AG04450 (cell line): ENCODE measurements around the gene MED23. TPM values are rescaled to one million over a fixed set of nuclear protein-coding genes. Genes with fewer than 3 reads are reported as not detected.
"Not testable (repeated sequence)": the region's sequence is repeated elsewhere in the genome, so short reads cannot be mapped to it uniquely, and the experiment has no call there.

ENCODE experiments used
- CTCF ChIA-PET: fragments of 300-600, 350-600 bp; formaldehyde crosslinking; extraction: SDS; loops from one replicate; lab custom pipeline; 2022; ENCODE audit warnings: antibody characterized with exemption, inconsistent platforms; lab: Charles Lee
- POLR2A ChIA-PET: fragments of 350-600 bp; formaldehyde crosslinking; extraction: SDS; loops from one replicate; lab custom pipeline; 2021; ENCODE audit warnings: antibody characterized with exemption, inconsistent platforms; lab: Yijun Ruan, JAX
- DNase-seq: peaks from one replicate; pipeline ENCODE4 v3.0.0-alpha.2; 2011; ENCODE audit warnings: low read depth, low spot score
- H3K27ac ChIP-seq: one replicate; pipeline ENCODE4 v1.5.1; 2012; ENCODE audit warnings: low read depth, low read length, control low read depth
- H3K27me3 ChIP-seq: one replicate; pipeline ENCODE4 v1.6.0; 2012; ENCODE audit warnings: low read length; ENCODE audit not compliant: control insufficient read depth, insufficient read depth
- H3K4me3 ChIP-seq: 2 replicates; pipeline ENCODE4 v1.5.1; 2011; ENCODE audit warnings: mild to moderate bottlenecking, low read depth, low read length, control low read depth
- H3K9me3 ChIP-seq: 2 replicates; pipeline ENCODE4 v1.5.1; 2012; ENCODE audit warnings: low read length; ENCODE audit not compliant: control insufficient read depth, insufficient read depth
- polyA plus RNA-seq: library from polyadenylated mRNA; depleted of rRNA; stranded (reverse); fragments of >200 nt; gene quantifications from 2 replicates; pipeline ENCODE4 v1.2.3, GENCODE V29; 2011
- TF ChIP-seq, protein P1 (sequence below): IDR thresholded peaks from 2 replicates; pipeline ENCODE4 v1.5.1; 2011; ENCODE audit warnings: low read depth, low read length, control low read depth, inconsistent platforms

The MED23 gene
- polyA plus RNA-seq, 1 experiment, result 40.1 TPM

DNA sequence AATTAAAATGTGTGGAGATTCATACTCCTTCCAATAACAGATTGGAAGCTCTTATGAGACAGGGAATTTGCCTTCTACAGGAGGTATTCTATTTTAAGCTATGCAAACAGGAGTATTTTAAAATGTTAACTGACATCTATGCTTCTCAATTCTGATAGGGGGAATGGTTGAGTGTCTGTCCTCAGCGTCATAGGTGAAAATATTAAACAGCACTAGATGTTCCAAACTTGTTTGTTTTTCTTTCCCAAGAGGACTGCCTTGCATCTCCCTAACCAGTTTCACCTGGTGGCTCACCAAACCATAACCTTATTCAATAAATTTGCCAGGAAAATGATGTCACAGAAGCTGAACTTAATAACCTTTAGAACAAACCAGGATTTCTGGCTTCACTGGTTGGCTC, 79.6 kb downstream of the MED23 start:
- CTCF ChIA-PET, result interaction anchor here (0.7 kb wide), 1 partner anchor 14 kb away, joined by 5 read pairs; no protein-coding TSS in a partner anchor
- Histone ChIP-seq H3K27me3 (peaks cover 5% of the 10 kb centered on the region), H3K9me3 (no peaks in the 10 kb centered on the region), H3K4me3 (no peak overlapping the region), H3K27ac (no peak overlapping the region)
- POLR2A ChIA-PET, result no interaction called here
- DNase-seq, result no peak
- TF ChIP-seq, protein P1, sequence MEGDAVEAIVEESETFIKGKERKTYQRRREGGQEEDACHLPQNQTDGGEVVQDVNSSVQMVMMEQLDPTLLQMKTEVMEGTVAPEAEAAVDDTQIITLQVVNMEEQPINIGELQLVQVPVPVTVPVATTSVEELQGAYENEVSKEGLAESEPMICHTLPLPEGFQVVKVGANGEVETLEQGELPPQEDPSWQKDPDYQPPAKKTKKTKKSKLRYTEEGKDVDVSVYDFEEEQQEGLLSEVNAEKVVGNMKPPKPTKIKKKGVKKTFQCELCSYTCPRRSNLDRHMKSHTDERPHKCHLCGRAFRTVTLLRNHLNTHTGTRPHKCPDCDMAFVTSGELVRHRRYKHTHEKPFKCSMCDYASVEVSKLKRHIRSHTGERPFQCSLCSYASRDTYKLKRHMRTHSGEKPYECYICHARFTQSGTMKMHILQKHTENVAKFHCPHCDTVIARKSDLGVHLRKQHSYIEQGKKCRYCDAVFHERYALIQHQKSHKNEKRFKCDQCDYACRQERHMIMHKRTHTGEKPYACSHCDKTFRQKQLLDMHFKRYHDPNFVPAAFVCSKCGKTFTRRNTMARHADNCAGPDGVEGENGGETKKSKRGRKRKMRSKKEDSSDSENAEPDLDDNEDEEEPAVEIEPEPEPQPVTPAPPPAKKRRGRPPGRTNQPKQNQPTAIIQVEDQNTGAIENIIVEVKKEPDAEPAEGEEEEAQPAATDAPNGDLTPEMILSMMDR, result no peak

DNA sequence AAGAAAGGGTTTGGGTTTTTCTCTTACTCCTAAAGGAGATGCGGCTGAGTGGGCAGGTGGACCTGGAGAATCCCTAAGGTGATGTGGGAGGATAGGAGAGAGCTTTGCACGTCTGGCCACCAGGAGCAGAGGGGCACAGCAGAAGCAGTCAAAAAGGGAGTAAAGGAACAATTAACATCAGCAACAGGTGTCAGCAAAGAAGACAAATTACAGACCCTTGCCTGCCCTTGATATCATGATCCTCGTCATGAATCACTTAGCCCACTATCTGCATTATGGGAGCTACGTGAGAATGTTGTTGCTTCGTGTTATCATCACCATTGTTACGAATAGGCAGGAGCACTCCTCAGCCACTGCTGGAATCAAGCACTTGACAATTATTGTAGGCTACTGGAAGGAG, 80.6 kb downstream of the MED23 start:
- no peak for DNase-seq
- TF ChIP-seq, protein P1, result no peak
- no peak overlapping the region for H3K4me3 ChIP-seq
- no peaks in the 10 kb centered on the region for H3K9me3 ChIP-seq
- ChIA-PET CTCF (interaction anchor here (1.3 kb wide), 1 partner anchor 28 kb away, joined by 3 read pairs; no protein-coding TSS in a partner anchor), POLR2A (no interaction called here)
- peaks cover 5% of the 10 kb centered on the region for H3K27me3 ChIP-seq
- no peak overlapping the region for H3K27ac ChIP-seq

DNA sequence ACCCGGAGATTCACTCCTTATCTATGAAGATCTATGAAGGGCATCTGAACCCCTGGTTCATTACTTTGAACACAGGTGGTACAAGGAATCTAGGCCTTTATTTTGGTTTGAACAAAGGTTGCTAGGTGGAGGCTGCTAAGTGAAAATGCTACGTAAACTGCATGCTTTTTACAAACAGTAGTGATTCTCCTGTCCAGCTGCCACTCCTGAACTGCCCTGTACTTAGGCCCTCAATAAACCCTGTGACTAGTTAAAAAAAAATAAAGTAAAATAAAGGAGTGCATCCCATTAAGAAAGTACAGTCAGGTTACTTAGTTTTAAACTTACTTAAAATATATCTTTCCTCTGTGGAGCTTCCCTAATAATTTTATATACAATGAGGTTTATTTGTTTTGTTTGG, 82.7 kb downstream of the MED23 start:
- CTCF ChIA-PET, result no interaction called here
- H3K27me3 ChIP-seq, result peaks cover 2% of the 10 kb centered on the region
- no peak overlapping the region for H3K27ac ChIP-seq
- no peaks in the 10 kb centered on the region for H3K9me3 ChIP-seq
- TF ChIP-seq, protein P1, result no peak
- POLR2A ChIA-PET, result no interaction called here
- DNase-seq, result no peak
- H3K4me3 ChIP-seq, result no peak overlapping the region

- H3K9me3 ChIP-seq, H3K27me3 ChIP-seq, POLR2A ChIA-PET, H3K27ac ChIP-seq, DNase-seq, H3K4me3 ChIP-seq: not testable (repeated sequence)
- CTCF ChIA-PET, result interaction anchor here (1.6 kb wide), 1 partner anchor 19 kb away, joined by 7 read pairs; no protein-coding TSS in a partner anchor
These were observed 89.4 kb downstream of the MED23 start for GRCh38 chr6:131538615-131539014.

- POLR2A ChIA-PET, result no interaction called here
- TF ChIP-seq, protein P1, result no peak
- H3K9me3 ChIP-seq, result no peaks in the 10 kb centered on the region
- no peak overlapping the region for H3K4me3 ChIP-seq
- H3K27me3 ChIP-seq, result peaks cover 5% of the 10 kb centered on the region
- no peak for DNase-seq
- CTCF ChIA-PET, result interaction anchor here (0.7 to 4.0 kb wide), 7 partner anchors 9 to 661 kb away, joined by 3 to 71 read pairs (median 11); no protein-coding TSS in a partner anchor
- H3K27ac ChIP-seq, result no peak overlapping the region
These were observed 95.4 kb downstream of the MED23 start for GRCh38 chr6:131532580-131533039.

DNA sequence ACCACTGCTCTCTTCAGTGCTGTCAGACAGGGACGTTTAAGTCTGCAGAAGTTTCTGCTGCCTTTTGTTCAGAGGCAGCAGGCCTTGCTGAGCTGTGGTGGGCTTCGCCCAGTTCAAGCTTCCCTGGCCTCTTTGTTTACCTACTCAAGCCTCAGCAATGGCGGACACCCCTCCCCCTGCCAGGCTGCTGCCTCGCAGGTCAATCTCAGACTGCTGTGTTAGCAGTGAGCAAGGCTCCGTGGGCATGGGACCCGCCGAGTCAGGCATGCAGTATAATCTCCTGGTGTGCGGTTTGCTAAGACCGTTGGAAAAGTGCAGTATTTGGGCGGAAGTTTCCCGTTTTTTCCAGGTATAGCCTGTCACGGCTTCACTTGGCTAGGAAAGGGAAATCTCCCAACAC, 96.4 kb downstream of the MED23 start:
- H3K9me3 ChIP-seq, H3K4me3 ChIP-seq, POLR2A ChIA-PET, H3K27me3 ChIP-seq, DNase-seq, H3K27ac ChIP-seq: not testable (repeated sequence)
- CTCF ChIA-PET, result interaction anchor here (2.1 to 4.0 kb wide), 2 partner anchors 12 to 349 kb away, joined by 9 to 71 read pairs; no protein-coding TSS in a partner anchor

DNA sequence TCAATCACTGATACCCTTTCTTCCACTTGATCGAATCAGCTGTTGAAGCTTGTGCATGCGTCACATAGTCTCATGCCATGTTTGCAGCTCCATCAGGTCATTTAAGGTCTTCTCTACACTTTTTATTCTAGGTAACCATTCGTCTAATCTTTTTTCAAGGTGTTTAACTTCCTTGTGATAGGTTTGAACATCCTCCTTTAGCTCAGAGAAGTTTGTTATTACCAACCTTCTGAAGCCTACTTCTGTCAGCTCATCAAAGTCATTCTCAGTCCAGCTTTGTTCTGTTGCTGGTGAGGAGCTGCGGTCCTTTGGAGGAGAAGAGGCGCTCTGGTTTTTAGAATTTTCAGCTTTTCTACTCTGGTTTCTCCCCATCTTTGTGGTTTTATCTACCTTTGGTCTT, 97.1 kb downstream of the MED23 start:
- H3K9me3 ChIP-seq, H3K27ac ChIP-seq, DNase-seq, H3K27me3 ChIP-seq, H3K4me3 ChIP-seq, POLR2A ChIA-PET: not testable (repeated sequence)
- CTCF ChIA-PET, result interaction anchor here (2.1 to 4.0 kb wide), 2 partner anchors 11 to 349 kb away, joined by 9 to 71 read pairs; no protein-coding TSS in a partner anchor
